Osteoblast (primary cell): ENCODE data around the gene PARN. TPM values are rescaled to one million over a fixed set of nuclear protein-coding genes. Genes with fewer than 3 reads are reported as not detected.

Source experiments
- DNase-seq: peaks from one replicate; pipeline ENCODE4 v3.0.0; 2011; ENCODE audit warnings: low spot score, mixed read lengths; ENCODE audit not compliant: insufficient read length; ENCODE audit errors: missing footprints
- H2AFZ ChIP-seq: 2 replicates; pipeline ENCODE4 v1.6.0; 2011; ENCODE audit warnings: mild to moderate bottlenecking, low read length
- H3K27ac ChIP-seq: 2 replicates; pipeline ENCODE4 v1.5.1; 2011; ENCODE audit warnings: mild to moderate bottlenecking, low read depth, low read length, moderate library complexity
- H3K27me3 ChIP-seq: 2 replicates; pipeline ENCODE4 v1.6.0; 2012; ENCODE audit warnings: mild to moderate bottlenecking, control low read depth, inconsistent platforms, low read length, moderate library complexity; ENCODE audit not compliant: insufficient read depth
- H3K36me3 ChIP-seq: 2 replicates; pipeline ENCODE4 v1.5.1; 2011; ENCODE audit warnings: mild to moderate bottlenecking, low read length, control low read depth, moderate library complexity; ENCODE audit not compliant: insufficient read depth
- H3K4me1 ChIP-seq: 2 replicates; pipeline ENCODE4 v1.5.1; 2011; ENCODE audit warnings: mild to moderate bottlenecking, low read length, control low read depth, moderate library complexity; ENCODE audit not compliant: insufficient read depth
- H3K4me2 ChIP-seq: 2 replicates; pipeline ENCODE4 v1.6.0; 2011; ENCODE audit warnings: mild to moderate bottlenecking, low read length; ENCODE audit not compliant: insufficient read depth
- H3K4me3 ChIP-seq: fragments of 200-600 bp; sonication (generic); 3 replicates; pipeline ENCODE4 v1.5.1; 2012; ENCODE audit warnings: mild to moderate bottlenecking, low read length, inconsistent platforms; ENCODE audit not compliant: insufficient read depth
- H3K79me2 ChIP-seq: 2 replicates; pipeline ENCODE4 v1.6.0; 2012; ENCODE audit warnings: mild to moderate bottlenecking, low read length, control low read depth, inconsistent platforms; ENCODE audit not compliant: insufficient read depth
- H3K9me3 ChIP-seq: 2 replicates; pipeline ENCODE4 v1.5.1; 2011; ENCODE audit warnings: low read depth, low read length, control low read depth
- H4K20me1 ChIP-seq: 2 replicates; pipeline ENCODE4 v1.6.0; 2012; ENCODE audit warnings: mild to moderate bottlenecking, low read length, control low read depth; ENCODE audit not compliant: insufficient read depth
- total RNA-seq: library from RNA; depleted of rRNA; stranded (reverse); fragments of >200 nt; gene quantifications from 2 replicates; pipeline ENCODE4 v1.2.3, GENCODE V29; 2012
- TF ChIP-seq, protein P1 (sequence below): IDR thresholded peaks from 2 replicates; pipeline ENCODE4 v1.5.1; 2011; ENCODE audit warnings: mild to moderate bottlenecking, low read depth, low read length, moderate library complexity; ENCODE audit errors: extremely low read depth

PARN gene
- total RNA-seq, 1 donor, result 40.9 TPM

DNA sequence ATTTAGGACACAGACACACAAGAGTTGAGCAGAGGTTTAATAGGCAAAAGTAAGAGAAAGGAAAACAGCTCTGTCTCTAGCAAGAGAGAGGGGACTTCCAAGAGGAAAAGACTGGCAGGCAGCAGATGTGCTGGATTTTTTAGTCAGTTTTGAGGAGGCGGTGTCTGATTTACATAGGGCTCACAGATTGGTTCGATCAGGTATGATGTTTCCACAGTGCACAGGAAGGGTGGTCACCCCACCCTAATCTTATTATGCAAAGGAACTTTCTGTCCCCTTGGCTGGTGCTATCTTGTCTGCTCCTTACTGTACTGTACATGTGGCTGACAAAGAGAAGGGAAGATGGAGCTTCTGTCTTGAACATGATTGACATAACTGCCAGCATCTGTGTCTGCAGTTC lies 28.0 kb upstream of the PARN start:
- H3K9me3 ChIP-seq, result no peaks in the 10 kb centered on the region
- TF ChIP-seq, protein P1, sequence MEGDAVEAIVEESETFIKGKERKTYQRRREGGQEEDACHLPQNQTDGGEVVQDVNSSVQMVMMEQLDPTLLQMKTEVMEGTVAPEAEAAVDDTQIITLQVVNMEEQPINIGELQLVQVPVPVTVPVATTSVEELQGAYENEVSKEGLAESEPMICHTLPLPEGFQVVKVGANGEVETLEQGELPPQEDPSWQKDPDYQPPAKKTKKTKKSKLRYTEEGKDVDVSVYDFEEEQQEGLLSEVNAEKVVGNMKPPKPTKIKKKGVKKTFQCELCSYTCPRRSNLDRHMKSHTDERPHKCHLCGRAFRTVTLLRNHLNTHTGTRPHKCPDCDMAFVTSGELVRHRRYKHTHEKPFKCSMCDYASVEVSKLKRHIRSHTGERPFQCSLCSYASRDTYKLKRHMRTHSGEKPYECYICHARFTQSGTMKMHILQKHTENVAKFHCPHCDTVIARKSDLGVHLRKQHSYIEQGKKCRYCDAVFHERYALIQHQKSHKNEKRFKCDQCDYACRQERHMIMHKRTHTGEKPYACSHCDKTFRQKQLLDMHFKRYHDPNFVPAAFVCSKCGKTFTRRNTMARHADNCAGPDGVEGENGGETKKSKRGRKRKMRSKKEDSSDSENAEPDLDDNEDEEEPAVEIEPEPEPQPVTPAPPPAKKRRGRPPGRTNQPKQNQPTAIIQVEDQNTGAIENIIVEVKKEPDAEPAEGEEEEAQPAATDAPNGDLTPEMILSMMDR, result no peak
- H3K4me2 ChIP-seq, result no peak overlapping the region
- H3K27me3 ChIP-seq, result no peaks in the 10 kb centered on the region
- no peaks in the 10 kb centered on the region for H3K4me1 ChIP-seq
- H3K4me3 ChIP-seq, result no peak overlapping the region
- H3K27ac ChIP-seq, result no peak overlapping the region
- H2AFZ ChIP-seq, result no peak overlapping the region
- no peak for DNase-seq
- no peaks in the 10 kb centered on the region for H3K79me2 ChIP-seq
- H3K36me3 ChIP-seq, result peaks cover 46% of the 10 kb centered on the region
- H4K20me1 ChIP-seq, result no peaks in the 10 kb centered on the region

DNA sequence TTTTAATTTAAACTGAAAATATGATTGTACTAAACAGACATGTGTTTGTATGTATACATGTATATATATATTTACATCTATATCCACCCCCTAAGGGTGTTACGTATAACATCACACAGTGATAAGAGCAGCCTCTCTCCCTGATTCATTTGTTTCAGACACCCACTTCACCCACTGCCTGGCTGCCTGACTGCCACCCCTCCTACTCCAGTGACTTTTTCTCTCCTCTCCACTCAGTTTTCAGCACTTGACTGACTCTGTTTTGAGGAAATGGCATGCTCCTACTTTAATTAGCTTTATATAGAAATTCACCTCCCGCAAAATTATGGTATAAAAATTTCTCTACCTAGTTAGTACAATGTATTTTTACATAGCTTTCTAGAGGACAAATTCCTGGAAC lies 22.7 kb upstream of the PARN start:
- H3K4me2 ChIP-seq, result no peak overlapping the region
- no peak overlapping the region for H2AFZ ChIP-seq
- no peaks in the 10 kb centered on the region for H3K4me1 ChIP-seq
- DNase-seq, result no peak
- H3K27ac ChIP-seq, result no peak overlapping the region
- peaks cover 12% of the 10 kb centered on the region for H3K79me2 ChIP-seq
- H3K9me3 ChIP-seq, result no peaks in the 10 kb centered on the region
- H4K20me1 ChIP-seq, result no peaks in the 10 kb centered on the region
- no peak overlapping the region for H3K4me3 ChIP-seq
- TF ChIP-seq, protein P1, result no peak
- H3K36me3 ChIP-seq, result peaks cover 56% of the 10 kb centered on the region
- H3K27me3 ChIP-seq, result no peaks in the 10 kb centered on the region

DNA sequence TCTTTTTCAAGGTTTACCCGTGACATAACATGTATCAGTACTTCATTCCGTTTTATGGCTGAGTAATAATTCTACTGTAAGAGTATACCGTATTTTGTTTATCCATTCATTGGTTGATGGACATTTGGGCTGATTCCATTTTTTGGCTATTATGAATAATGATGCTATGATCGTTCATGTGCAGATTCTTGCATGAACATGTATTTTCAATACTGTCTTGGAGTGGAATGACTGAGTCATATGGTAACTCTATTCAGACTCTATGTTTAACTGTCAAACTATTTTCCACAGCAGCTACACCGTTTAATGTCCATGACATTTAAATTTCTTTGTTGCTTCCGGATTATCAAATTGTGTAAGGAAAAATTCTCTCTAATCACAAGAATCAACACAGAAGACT lies 20.6 kb upstream of the PARN start:
- Histone ChIP-seq H3K4me2 (no peak overlapping the region), H3K36me3 (peaks cover 54% of the 10 kb centered on the region), H3K79me2 (peaks cover 26% of the 10 kb centered on the region), H3K4me3 (no peak overlapping the region), H3K27me3 (no peaks in the 10 kb centered on the region), H4K20me1 (no peaks in the 10 kb centered on the region), H3K27ac (no peak overlapping the region), H2AFZ (no peak overlapping the region), H3K4me1 (no peaks in the 10 kb centered on the region), H3K9me3 (no peaks in the 10 kb centered on the region)
- TF ChIP-seq, protein P1, result no peak
- DNase-seq, result no peak

DNA sequence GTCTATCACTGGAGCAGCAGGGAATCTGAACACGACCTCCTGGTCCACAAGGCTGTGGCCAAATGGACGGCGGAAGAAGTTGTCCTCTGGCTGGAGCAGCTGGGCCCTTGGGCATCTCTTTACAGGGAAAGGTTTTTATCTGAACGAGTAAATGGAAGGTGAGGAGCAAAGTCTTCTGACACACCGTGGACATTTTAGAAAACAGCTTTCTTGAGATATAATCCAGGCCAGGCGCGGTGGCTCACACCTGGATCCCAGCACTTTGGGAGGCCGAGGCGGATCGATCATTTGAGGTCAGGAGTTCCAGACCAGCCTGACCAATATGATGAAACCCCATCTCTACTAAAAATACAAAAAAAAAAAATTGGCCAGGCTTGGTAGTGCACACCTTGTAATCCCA lies 19.8 kb upstream of the PARN start:
- Histone ChIP-seq H3K27ac (no peak overlapping the region), H3K36me3 (peaks cover 57% of the 10 kb centered on the region)
- TF ChIP-seq, protein P1, result no peak

More for the DNA sequence above, 19.8 kb upstream of the PARN start:
- no peak overlapping the region for H3K4me2 ChIP-seq
- no peaks in the 10 kb centered on the region for H3K27me3 ChIP-seq
- H2AFZ ChIP-seq, result no peak overlapping the region
- peaks cover 6% of the 10 kb centered on the region for H4K20me1 ChIP-seq
- peaks cover 34% of the 10 kb centered on the region for H3K79me2 ChIP-seq
- DNase-seq, result no peak
- no peaks in the 10 kb centered on the region for H3K4me1 ChIP-seq
- H3K4me3 ChIP-seq, result no peak overlapping the region
- H3K9me3 ChIP-seq, result no peaks in the 10 kb centered on the region
